ENCODE measurements around the gene CHCHD6. TPM values are rescaled to one million over a fixed set of nuclear protein-coding genes. Genes with fewer than 3 reads are reported as not detected.

CHCHD6 gene
- total RNA-seq, 4 donors from 2014 or later: 13.4 to 22.0 (median 16.1) TPM

DNA sequence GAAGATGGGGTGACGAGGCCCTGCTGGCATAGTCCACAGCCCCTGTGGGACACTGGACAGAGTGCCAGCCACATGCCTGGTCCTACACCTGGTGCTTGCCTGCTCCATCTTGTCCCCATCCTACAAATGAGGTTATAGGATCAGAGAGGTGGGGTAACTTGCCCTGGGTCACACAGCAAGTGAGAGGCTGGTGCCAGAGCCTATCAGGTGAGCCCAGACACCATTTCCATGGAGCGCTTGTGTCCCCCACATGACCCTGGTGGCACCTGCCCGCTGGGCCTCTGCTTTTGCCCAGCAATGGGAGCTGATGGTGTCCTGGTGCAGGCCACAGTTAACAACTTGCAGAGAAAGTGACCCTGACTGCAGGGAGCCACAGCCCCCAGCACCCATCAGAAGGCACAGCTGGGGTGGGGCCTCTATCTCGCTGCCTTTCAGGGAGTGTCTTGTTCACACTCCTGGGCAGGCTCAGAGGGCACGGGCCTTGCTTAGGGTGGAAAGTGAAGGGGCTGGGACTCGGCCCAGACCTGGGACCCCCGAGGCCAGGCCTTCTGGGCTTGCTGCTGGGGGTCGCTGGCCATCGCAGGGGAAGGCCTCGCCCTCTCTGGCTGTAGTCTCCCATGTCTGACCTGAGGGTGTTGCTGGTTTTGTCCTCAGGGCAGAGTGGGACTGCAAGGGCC lies 286.1 kb downstream of the CHCHD6 start:
- Histone ChIP-seq H3K4me3 (no peak overlapping the region), H3K9me3 (no peaks in the 10 kb centered on the region), H3K27me3 (no peaks in the 10 kb centered on the region), H3K27ac (no peak overlapping the region), H3K4me1 (peaks cover 59% of the 10 kb centered on the region), H3K36me3 (peaks cover 34% of the 10 kb centered on the region)
- 90% methylated on average over 6 of the region's 10 CpGs for WGBS
- no peak for DNase-seq (ENCODE audit: low spot score in 2 of 2)
- no peak for TF ChIP-seq EP300 (IDR thresholded peaks at IDR 0.05)

GRCh38 chr3:126990890-126991289 lies 286.9 kb downstream of the CHCHD6 start:
- H3K4me1 ChIP-seq: peaks cover 57% of the 10 kb centered on the region
- 74% methylated on average over 5 of the region's 5 CpGs for WGBS
- no peak for DNase-seq (ENCODE audit: low spot score in 2 of 2)
- TF ChIP-seq POLR2AphosphoS5 (IDR thresholded peaks at IDR 0.05) (no peak), POLR2A (IDR thresholded peaks at IDR 0.05) (no peak), EP300 (IDR thresholded peaks at IDR 0.05) (no peak)
- TF ChIP-seq, protein P1, sequence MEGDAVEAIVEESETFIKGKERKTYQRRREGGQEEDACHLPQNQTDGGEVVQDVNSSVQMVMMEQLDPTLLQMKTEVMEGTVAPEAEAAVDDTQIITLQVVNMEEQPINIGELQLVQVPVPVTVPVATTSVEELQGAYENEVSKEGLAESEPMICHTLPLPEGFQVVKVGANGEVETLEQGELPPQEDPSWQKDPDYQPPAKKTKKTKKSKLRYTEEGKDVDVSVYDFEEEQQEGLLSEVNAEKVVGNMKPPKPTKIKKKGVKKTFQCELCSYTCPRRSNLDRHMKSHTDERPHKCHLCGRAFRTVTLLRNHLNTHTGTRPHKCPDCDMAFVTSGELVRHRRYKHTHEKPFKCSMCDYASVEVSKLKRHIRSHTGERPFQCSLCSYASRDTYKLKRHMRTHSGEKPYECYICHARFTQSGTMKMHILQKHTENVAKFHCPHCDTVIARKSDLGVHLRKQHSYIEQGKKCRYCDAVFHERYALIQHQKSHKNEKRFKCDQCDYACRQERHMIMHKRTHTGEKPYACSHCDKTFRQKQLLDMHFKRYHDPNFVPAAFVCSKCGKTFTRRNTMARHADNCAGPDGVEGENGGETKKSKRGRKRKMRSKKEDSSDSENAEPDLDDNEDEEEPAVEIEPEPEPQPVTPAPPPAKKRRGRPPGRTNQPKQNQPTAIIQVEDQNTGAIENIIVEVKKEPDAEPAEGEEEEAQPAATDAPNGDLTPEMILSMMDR (IDR thresholded peaks at IDR 0.05): no peak
- no peaks in the 10 kb centered on the region for H3K27me3 ChIP-seq
- H3K36me3 ChIP-seq: peaks cover 34% of the 10 kb centered on the region
- no peak overlapping the region for H3K4me3 ChIP-seq
- no peaks in the 10 kb centered on the region for H3K9me3 ChIP-seq
- H3K27ac ChIP-seq: no peak overlapping the region

DNA sequence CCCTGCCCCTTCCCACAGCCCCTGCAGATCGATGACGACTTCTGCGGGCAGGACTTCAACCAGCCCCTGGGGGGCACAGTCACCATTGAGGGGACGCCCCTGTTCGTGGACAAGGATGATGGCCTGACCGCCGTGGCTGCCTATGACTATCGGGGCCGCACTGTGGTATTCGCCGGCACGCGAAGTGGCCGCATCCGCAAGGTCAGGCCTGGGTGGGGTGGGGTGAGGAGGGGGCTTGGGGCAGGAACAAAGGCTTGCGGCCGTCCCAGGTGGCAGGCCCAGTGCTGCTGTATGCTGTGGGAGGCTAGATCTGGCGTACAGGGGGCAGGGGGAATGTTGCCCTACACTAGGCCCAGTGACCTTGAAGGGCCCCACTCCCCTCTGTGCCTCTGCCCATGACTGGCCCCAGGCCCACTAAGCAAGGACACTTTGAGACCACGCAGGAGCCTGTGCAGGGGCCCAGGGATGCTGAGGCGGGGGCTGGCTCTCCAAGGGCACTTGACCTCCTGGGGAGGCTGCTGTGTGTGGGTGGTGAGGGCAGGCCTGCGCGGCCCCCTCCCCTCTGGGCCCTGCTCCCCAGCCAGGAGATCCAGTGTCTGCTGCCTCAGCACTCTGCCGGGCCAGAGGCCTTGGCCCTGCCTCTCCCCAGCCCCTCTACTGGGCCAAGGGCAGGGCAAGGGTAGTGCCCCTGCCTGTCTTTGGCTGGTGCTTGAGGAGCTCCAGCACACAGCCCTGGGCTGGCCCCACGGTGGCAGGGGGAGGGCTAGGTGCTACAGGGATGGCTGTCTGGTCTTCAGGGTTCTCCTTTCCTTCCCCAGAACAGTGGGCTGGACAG lies 287.5 kb downstream of the CHCHD6 start:
- DNase-seq (ENCODE audit: low spot score in 2 of 2): no peak
- peaks cover 50% of the 10 kb centered on the region for H3K4me1 ChIP-seq
- TF ChIP-seq POLR2AphosphoS5 (IDR thresholded peaks at IDR 0.05) (no peak), POLR2A (IDR thresholded peaks at IDR 0.05) (no peak), EP300 (IDR thresholded peaks at IDR 0.05) (no peak)
- TF ChIP-seq, protein P1 (IDR thresholded peaks at IDR 0.05): no peak
- no peak overlapping the region for H3K4me3 ChIP-seq
- H3K36me3 ChIP-seq: peaks cover 34% of the 10 kb centered on the region
- H3K9me3 ChIP-seq: no peaks in the 10 kb centered on the region
- WGBS: 81% methylated on average over 4 of the region's 24 CpGs
- H3K27ac ChIP-seq: no peak overlapping the region
- no peaks in the 10 kb centered on the region for H3K27me3 ChIP-seq

GRCh38 chr3:126992216-126992615 lies 288.2 kb downstream of the CHCHD6 start:
- peaks cover 44% of the 10 kb centered on the region for H3K4me1 ChIP-seq
- H3K27ac ChIP-seq: no peak overlapping the region
- no peak overlapping the region for H3K4me3 ChIP-seq
- no peaks in the 10 kb centered on the region for H3K27me3 ChIP-seq
- 83% methylated on average over 1 of the region's 7 CpGs for WGBS
- H3K36me3 ChIP-seq: peaks cover 34% of the 10 kb centered on the region
- TF ChIP-seq EP300 (IDR thresholded peaks at IDR 0.05) (no peak), POLR2A (IDR thresholded peaks at IDR 0.05) (no peak), POLR2AphosphoS5 (IDR thresholded peaks at IDR 0.05) (no peak)
- TF ChIP-seq, protein P1 (IDR thresholded peaks at IDR 0.05): no peak
- H3K9me3 ChIP-seq: no peaks in the 10 kb centered on the region
- DNase-seq (ENCODE audit: low spot score in 2 of 2): no peak

DNA sequence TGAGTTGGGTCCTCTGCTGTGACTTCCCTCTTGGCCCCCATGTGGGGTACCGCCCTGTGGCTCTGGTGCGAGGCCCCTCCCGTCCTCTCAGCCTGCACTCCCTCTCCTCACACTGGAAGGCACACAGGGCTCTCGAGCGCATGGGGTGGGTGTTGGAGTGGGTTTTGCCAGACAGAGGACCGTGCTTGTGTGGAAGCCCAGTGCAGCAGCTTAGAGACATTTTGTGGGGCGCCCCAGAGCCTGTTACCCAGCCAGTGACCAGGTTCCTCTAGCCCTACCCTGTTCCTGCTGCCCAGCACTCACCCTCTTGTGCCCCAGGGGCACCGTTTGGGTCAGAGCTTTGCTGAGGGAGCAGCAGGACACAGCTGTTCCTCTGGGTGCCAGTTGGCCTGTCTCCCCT lies 288.7 kb downstream of the CHCHD6 start:
- DNase-seq (ENCODE audit: low spot score in 2 of 2): no peak
- peaks cover 34% of the 10 kb centered on the region for H3K36me3 ChIP-seq
- no peaks in the 10 kb centered on the region for H3K9me3 ChIP-seq
- WGBS: 70% methylated on average over 2 of the region's 8 CpGs
- H3K4me1 ChIP-seq: peaks cover 43% of the 10 kb centered on the region
- H3K27me3 ChIP-seq: no peaks in the 10 kb centered on the region
- H3K4me3 ChIP-seq: no peak overlapping the region
- no peak for TF ChIP-seq POLR2A (IDR thresholded peaks at IDR 0.05)
- no peak for TF ChIP-seq POLR2AphosphoS5 (IDR thresholded peaks at IDR 0.05)
- TF ChIP-seq EP300 (IDR thresholded peaks at IDR 0.05): no peak
- TF ChIP-seq, protein P1 (IDR thresholded peaks at IDR 0.05): no peak
- H3K27ac ChIP-seq: no peak overlapping the region
